Superior temporal gyrus (tissue), 1 donor: ENCODE results near the gene GAS2L3.
"Not testable (repeated sequence)": the region's sequence is repeated elsewhere in the genome, so short reads cannot be mapped to it uniquely, and the experiment has no call there.

ENCODE experiments used
- DNase-seq: peaks from one replicate; pipeline ENCODE4 v3.0.0-alpha.2; 2016; ENCODE audit errors: extremely low spot score

Gene GAS2L3

GRCh38 chr12:100574187-100575074 lies 947 bp downstream of the GAS2L3 start:
- DNase-seq = no peak

DNA sequence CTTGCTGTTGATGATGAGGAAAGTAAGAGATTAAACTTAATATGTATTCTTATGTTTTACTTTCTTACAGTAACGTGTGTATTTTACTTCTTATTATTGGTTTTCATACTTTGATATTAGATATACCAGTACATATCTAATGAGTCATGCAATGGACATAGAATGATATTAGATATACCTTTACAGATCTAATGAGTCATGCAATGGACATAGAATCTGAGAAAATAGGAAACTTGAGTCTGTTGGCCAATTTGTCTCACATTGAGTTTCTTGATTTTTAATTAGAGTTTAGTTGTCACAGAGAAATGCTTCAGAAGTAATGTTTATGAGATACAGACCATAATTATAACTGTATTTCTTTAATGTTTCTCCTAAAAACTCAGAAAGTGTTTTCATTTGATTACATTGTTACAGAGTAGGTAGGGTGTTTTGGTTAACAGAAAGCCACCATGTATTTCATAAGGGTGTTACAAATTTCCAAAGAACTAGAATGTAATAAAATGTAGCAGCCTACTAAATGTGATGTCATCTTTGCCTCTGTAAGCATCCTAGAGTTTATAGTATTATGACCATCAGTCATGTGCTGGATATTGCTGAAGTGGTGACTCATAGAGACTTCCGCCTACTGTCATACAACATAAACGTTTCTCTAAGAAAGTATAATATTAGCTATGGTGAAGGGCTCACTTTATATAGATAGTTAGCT lies 3.0 kb downstream of the GAS2L3 start:
- no peak for DNase-seq

DNA sequence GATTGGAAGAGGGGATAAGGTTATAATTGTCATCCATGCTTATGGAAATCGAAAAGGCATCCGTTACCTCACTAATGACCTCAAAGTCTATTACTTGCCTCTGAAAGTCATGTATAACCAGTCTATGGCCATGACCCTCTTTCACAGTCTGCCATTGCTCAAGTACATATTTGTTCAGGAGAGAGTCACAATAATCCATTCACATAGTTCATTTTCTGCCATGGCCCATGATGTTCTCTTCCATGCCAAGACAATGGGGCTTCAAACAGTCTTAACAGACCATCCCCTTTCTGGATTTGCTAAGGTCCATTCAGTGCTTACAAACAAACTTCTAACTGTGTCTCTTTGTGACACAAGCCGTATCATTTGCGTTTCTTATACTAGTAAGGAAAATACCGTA lies 5.4 kb downstream of the GAS2L3 start:
- DNase-seq = no peak

- no peak for DNase-seq
These were observed 6.4 kb downstream of the GAS2L3 start for GRCh38 chr12:100579844-100580243.

DNA sequence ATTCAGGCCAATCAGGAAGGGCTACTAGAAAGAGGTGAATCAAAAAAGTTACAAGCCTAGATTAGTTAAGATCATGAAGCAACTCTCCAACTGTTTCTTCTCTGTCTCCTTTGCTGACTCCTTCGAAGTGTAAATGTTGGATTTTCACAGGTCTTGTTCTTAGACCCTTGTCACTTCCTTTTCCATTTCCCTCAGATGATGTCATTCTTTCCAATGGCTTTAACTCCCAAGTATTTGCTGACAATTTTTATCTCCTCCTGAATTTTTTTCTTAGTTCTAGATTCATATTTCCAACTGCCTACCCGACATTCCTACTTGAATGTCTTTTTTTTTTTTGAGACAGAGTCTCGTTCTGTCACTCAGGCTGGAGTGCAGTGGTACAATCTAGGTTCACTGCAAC lies 10.8 kb downstream of the GAS2L3 start:
- DNase-seq = no peak

DNA sequence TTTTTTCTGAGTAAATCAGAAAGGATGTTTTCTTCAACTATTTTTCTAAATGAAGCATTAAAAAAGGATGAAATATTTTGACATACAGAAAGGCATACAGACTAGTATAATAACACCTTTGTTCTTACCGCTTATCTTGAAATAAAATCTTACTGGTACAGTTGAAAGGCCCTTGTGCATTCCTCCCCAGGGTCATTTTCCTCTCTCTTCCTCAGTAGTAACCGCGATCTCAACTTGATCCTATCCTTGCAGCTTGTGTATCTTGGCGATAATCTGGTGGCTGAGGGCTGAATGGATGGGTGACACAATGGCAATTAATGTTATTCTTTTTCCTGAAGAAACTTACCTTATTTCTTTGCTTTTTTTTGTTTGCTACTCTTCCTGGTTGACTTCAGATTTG lies 18.5 kb downstream of the GAS2L3 start:
- DNase-seq = no peak

DNA sequence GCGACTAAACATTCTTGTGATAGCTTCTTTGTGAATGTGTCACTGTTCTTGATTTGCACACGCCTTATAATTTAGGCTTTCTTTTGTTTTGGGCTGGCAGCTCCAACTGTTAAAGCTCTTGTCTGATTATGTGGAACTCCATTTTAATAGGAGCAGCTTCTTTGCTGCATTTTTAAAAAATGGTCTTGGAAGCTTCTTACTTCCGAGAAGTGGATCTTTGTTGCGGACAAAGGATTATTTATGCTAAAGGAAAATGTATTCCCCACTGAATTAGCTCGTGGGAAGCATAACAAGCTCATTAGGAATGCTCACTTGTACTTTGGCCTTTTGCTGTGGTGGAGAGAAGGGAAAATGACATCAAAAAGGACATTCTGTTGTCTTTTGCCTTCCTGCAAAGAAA lies 20.0 kb downstream of the GAS2L3 start:
- DNase-seq = no peak

- DNase-seq = no peak
These were observed 28.1 kb downstream of the GAS2L3 start for GRCh38 chr12:100601626-100602025.

- DNase-seq = not testable (repeated sequence)
These were observed 29.5 kb downstream of the GAS2L3 start for GRCh38 chr12:100602997-100603396.

- DNase-seq = no peak
These were observed 35.3 kb downstream of the GAS2L3 start for GRCh38 chr12:100608776-100609175.

GRCh38 chr12:100610666-100611430 lies 37.4 kb downstream of the GAS2L3 start:
- DNase-seq = no peak

- DNase-seq = no peak
These were observed 39.1 kb downstream of the GAS2L3 start for GRCh38 chr12:100612606-100613005.

- no peak for DNase-seq
These were observed 51.1 kb downstream of the GAS2L3 start for GRCh38 chr12:100624571-100624970.

GRCh38 chr12:100632445-100632892 lies 59.0 kb downstream of the GAS2L3 start:
- no peak for DNase-seq

DNA sequence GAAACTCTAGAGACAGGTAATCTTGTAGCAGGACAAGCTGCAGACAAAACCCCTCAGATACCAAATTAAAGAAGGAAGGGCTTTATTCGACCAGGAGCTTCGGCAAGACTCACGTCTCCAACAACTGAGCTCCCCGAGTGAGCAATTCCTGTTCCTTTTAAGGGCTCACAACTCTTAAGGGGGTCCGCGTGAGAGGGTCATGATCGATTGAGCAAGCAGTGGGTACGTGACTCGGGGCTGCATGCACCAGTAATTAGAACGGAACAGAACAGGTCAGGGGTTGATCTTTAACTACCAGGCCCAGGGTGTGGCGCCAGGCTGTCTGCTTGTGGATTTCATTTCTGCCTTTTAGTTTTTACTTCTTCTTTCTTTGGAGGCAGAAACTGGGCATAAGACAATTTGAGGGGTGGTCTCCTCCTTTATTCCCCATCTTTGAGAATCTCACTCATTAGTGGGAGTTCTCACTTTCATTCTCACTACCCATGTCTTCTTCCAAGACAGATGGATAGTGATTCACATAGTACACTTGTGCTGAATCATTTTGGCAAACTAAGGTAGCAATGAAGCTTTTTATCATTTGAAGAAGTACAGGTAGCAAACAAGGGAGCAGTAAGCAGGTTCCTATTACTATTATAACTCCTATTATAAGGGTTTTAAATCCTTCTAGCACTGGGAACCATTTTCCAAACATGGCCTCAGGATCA lies 59.8 kb downstream of the GAS2L3 start:
- DNase-seq = not testable (repeated sequence)

DNA sequence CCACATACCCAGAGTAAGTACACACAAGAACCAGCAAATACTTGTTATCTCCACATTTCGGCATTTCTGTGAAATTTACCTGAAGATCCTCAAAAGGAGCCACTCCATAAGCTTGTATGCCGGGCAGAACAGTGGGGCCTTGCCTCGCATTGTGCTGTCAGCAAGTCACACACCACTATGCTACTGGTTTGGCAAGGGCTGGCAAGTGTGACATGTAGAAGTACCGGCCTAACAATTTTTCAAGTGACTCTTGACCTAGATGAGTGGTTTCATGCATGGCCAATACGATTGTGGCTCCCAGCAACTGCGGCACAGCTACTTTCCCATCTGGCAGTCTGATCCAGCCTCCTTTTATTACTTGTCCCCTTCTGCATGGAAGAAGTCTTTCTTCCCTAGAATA lies 69.8 kb downstream of the GAS2L3 start:
- no peak for DNase-seq

GRCh38 chr12:100646896-100647295 lies 73.4 kb downstream of the GAS2L3 start:
- no peak for DNase-seq

GRCh38 chr12:100651108-100651507 lies 77.6 kb downstream of the GAS2L3 start:
- no peak for DNase-seq

DNA sequence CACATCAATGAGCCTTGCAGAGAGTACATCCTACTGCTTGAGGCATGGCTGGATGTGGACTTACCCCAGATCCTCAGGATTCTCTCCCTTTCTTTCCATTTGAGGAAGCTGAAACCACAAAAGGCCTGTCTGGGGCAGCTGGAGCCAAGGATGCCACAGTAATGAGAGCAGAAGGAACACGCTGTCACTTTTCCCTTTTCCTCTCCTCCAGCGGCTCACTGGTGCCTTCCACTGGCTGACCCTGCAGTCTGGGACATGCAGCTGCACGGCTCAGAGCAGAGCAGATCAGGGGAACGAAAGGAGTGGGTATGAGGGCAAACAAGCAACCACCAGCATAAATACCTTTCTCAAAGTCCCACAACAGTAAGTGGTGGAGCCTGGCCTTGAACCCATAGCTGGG lies 78.2 kb downstream of the GAS2L3 start:
- no peak for DNase-seq

GRCh38 chr12:100652488-100652887 lies 79.0 kb downstream of the GAS2L3 start:
- no peak for DNase-seq

GRCh38 chr12:100656141-100656540 lies 82.7 kb downstream of the GAS2L3 start:
- DNase-seq = no peak

- no peak for DNase-seq
These were observed 83.4 kb downstream of the GAS2L3 start for GRCh38 chr12:100656856-100657255.
